Gastroesophageal sphincter (tissue), 4 donors: Measurements from ENCODE around the gene DIAPH2. TPM values are rescaled to one million over a fixed set of nuclear protein-coding genes. Genes with fewer than 3 reads are reported as not detected.

ENCODE experiments used
- ATAC-seq: fragments of 150-250 bp; one replicate; pipeline ENCODE4 v1.9.1; 2016; ENCODE audit warnings: mild to moderate bottlenecking, moderate library complexity
- H3K27ac ChIP-seq, 4 donors: fragments of 200-600 bp; sonication (generic) in 3 of 4; 1 replicate in 3 of 4; 2 replicates in 1 of 4; pipeline ENCODE4 v1.5.1; 2016 to 2019
- H3K27me3 ChIP-seq: fragments of 200-600 bp; sonication (generic); one replicate; pipeline ENCODE4 v1.5.1; 2019
- H3K36me3 ChIP-seq, 2 donors: fragments of 200-600 bp; sonication (generic); one replicate each; pipeline ENCODE4 v1.5.1; 2019; ENCODE audit warnings: control low read depth in 1 of 2
- H3K4me1 ChIP-seq, 3 donors: fragments of 200-600 bp; sonication (generic); 1 replicate in 2 of 3; 2 replicates in 1 of 3; pipeline ENCODE4 v1.5.1; 2016 to 2019; ENCODE audit warnings: control low read depth in 2 of 3
- H3K4me3 ChIP-seq, 2 donors: fragments of 200-600 bp; sonication (generic); one replicate each; pipeline ENCODE4 v1.5.1; 2019; ENCODE audit warnings: mild to moderate bottlenecking in 1 of 2, moderate library complexity in 1 of 2
- H3K9me3 ChIP-seq, 3 donors: fragments of 200-600 bp; sonication (generic); one replicate each; pipeline ENCODE4 v1.5.1; 2017 to 2019; ENCODE audit warnings: control low read depth in 2 of 3
- EP300 ChIP-seq: sonication (generic); formaldehyde crosslinking; IDR thresholded peaks from one replicate; pipeline ENCODE4 v1.6.1; 2017; ENCODE audit warnings: antibody characterized with exemption, mild to moderate bottlenecking
- POLR2A ChIP-seq, 2 donors: fragments of 450-650 bp; IDR thresholded peaks; one replicate each; pipeline ENCODE4 v1.6.1; 2017; ENCODE audit warnings: antibody characterized with exemption in 2 of 2, mild to moderate bottlenecking in 2 of 2, moderate library complexity in 1 of 2
- POLR2AphosphoS5 ChIP-seq: sonication (generic); formaldehyde crosslinking; IDR thresholded peaks from one replicate; pipeline ENCODE4 v1.6.1; 2017; ENCODE audit warnings: antibody characterized with exemption
- WGBS, 2 donors: methylation state at CpG; one replicate each; pipeline ENCODE4 v1.1.5; 2018; ENCODE audit warnings: low coverage in 1 of 2; 5-methylcytosine and 5-hydroxymethylcytosine counted together
- total RNA-seq, 4 donors: library from RNA; depleted of rRNA; stranded (reverse); fragments of >200 nt; gene quantifications; one replicate each; pipeline ENCODE4 v1.1.0, GENCODE V29; 2016
- TF ChIP-seq, protein P1 (sequence below), 4 experiments: fragments of 200-600 bp in 2 of 4; fragments of 450-650 bp in 2 of 4; sonication (generic) in 1 of 4; IDR thresholded peaks; one replicate each; pipeline ENCODE4 v1.5.1; 2017 to 2019; ENCODE audit warnings: antibody characterized with exemption in 4 of 4, mild to moderate bottlenecking in 2 of 4, moderate library complexity in 2 of 4

DIAPH2 gene
- total RNA-seq, 4 donors from 2014 or later, result 46.1 to 93.9 (median 76.5) TPM

DNA sequence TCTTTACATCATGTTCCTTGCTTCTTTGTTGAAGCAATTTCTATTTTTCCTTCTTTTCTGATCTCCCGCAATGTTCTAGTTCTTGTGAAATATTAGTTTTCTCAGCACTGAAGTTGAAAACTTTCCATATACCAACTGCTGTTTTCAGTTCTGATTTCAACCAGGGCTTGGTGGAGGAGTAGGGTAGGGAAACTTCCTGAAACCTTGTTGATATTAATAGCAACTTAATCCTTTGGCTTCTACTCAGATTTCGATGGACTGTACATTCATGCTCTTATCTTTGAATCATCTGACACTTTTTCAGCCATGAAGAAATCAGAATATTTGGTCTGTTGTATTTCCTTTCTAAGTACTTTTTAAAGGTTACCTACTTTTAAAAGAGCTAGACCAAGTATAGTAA lies 514.9 kb downstream of the DIAPH2 start:
- ATAC-seq, result no peak
- H3K27ac ChIP-seq, result no peak overlapping the region
- 75 to 100% methylated on average over 1 to 2 of the region's 2 CpGs for WGBS, 2 donors
- H3K4me3 ChIP-seq, result no peak overlapping the region
- H3K27me3 ChIP-seq, result no peaks in the 10 kb centered on the region
- no peaks in the 10 kb centered on the region for H3K4me1 ChIP-seq
- H3K9me3 ChIP-seq, result no peaks in the 10 kb centered on the region
- TF ChIP-seq POLR2AphosphoS5, result no peak
- TF ChIP-seq, protein P1, sequence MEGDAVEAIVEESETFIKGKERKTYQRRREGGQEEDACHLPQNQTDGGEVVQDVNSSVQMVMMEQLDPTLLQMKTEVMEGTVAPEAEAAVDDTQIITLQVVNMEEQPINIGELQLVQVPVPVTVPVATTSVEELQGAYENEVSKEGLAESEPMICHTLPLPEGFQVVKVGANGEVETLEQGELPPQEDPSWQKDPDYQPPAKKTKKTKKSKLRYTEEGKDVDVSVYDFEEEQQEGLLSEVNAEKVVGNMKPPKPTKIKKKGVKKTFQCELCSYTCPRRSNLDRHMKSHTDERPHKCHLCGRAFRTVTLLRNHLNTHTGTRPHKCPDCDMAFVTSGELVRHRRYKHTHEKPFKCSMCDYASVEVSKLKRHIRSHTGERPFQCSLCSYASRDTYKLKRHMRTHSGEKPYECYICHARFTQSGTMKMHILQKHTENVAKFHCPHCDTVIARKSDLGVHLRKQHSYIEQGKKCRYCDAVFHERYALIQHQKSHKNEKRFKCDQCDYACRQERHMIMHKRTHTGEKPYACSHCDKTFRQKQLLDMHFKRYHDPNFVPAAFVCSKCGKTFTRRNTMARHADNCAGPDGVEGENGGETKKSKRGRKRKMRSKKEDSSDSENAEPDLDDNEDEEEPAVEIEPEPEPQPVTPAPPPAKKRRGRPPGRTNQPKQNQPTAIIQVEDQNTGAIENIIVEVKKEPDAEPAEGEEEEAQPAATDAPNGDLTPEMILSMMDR (IDR thresholded peaks at IDR 0.05), result no peak
- no peak for TF ChIP-seq EP300
- TF ChIP-seq POLR2A (IDR thresholded peaks at IDR 0.05), result no peak
- no peaks in the 10 kb centered on the region for H3K36me3 ChIP-seq

DNA sequence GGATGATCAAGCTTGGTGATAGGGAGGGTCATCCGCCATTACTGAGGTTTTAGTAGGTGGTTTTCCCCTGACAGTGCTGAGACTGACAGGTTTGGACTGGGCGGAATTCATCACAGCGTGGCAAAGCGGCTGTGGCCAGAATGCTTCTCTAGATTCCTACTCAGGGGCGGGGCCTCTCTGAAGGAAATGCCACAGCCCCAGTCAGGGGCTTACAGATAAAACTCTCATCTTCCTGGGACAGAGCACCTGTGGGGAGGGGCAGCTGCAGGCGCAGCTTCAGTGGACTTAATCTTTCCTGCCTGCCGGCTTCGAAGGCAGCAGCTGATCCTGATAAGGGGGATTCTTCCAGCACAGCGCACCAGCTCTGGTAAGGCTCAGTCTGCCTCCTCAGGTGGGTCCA lies 515.8 kb downstream of the DIAPH2 start:
- H3K9me3 ChIP-seq, result no peaks in the 10 kb centered on the region
- no peak for ATAC-seq
- H3K27me3 ChIP-seq, result no peaks in the 10 kb centered on the region
- TF ChIP-seq POLR2A (IDR thresholded peaks at IDR 0.05) (no peak), EP300 (no peak), POLR2AphosphoS5 (no peak)
- TF ChIP-seq, protein P1 (IDR thresholded peaks at IDR 0.05), result no peak
- no peak overlapping the region for H3K4me3 ChIP-seq
- H3K36me3 ChIP-seq, result no peaks in the 10 kb centered on the region
- H3K27ac ChIP-seq, result no peak overlapping the region
- WGBS, 2 donors, result 73% methylated on average over 3 of the region's 9 CpGs; no CpG with 5 or more reads in 1 of the 2 donors
- no peaks in the 10 kb centered on the region for H3K4me1 ChIP-seq

DNA sequence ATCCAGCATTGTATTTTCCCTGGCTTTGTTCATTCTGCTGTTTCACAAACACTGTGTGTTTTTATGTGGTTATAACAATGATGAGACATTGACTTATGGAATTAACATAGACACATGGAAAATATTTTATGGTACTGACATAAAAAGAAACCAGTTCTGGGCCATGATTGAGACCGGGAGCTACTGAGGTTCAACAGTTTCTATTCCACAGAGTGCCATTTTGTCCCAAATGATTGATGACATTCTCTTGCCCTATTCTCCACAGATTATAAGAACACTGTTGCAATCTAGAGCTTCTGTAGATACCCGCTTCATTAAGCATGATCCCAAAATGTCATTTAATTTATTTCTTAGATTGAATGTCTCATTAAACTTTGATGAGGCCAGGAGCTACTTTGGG lies 525.9 kb downstream of the DIAPH2 start:
- Histone ChIP-seq H3K36me3 (no peaks in the 10 kb centered on the region), H3K27ac (no peak overlapping the region), H3K4me1 (no peaks in the 10 kb centered on the region), H3K9me3 (no peaks in the 10 kb centered on the region), H3K4me3 (no peak overlapping the region), H3K27me3 (no peaks in the 10 kb centered on the region)
- WGBS, 2 donors, result 71% methylated on average over 1 of the region's 2 CpGs; no CpG with 5 or more reads in 1 of the 2 donors
- ATAC-seq, result no peak
- TF ChIP-seq, protein P1 (IDR thresholded peaks at IDR 0.05), result no peak
- TF ChIP-seq POLR2AphosphoS5 (no peak), POLR2A (IDR thresholded peaks at IDR 0.05) (no peak), EP300 (no peak)

DNA sequence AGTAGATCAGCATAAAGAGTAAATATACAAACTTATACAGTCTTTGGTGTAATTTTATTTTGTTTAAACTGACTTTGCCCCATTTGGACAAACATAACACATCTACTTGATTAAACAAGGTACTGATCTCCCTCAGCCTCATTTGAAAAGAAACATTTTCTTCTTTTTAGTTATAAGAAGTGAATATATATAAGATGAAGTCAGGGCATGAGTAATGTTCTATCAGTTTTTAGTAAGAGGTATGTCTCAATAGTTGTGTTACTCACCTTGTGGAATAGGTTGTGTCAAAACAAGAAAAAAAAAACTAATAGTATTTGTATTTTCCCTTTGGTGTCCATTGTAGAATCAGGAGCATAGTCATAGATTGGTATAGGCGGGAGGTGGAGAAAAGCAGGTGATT lies 526.4 kb downstream of the DIAPH2 start:
- no peaks in the 10 kb centered on the region for H3K4me1 ChIP-seq
- no peak for TF ChIP-seq POLR2AphosphoS5
- TF ChIP-seq EP300, result no peak
- no peak for TF ChIP-seq POLR2A (IDR thresholded peaks at IDR 0.05)
- H3K36me3 ChIP-seq, result no peaks in the 10 kb centered on the region
- no peak overlapping the region for H3K27ac ChIP-seq
- no peak overlapping the region for H3K4me3 ChIP-seq
- WGBS, 2 donors, result 86 to 100% methylated on average over 1 of the region's 1 CpG
- no peaks in the 10 kb centered on the region for H3K9me3 ChIP-seq
- H3K27me3 ChIP-seq, result no peaks in the 10 kb centered on the region
- ATAC-seq, result no peak

DNA sequence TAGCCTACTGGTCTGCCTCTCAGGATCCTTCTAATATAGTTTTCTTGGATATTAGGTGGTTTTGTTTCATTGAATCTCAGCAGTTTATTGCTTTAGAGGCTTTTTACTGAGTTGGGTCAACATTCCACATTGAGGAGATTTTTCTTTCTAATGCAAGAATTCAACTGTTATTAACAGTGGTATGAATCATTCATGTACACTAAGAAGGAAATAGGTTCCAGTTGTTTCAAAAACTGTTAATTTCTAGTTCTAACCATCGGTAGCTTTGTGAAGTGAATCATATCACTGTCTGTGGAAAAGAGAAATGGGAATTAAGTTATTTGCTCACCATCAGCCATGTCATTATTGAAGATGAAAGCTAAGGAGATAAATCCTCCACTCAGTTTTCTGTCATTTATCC lies 530.5 kb downstream of the DIAPH2 start:
- no peak overlapping the region for H3K27ac ChIP-seq
- 57 to 60% methylated on average over 1 of the region's 1 CpG for WGBS, 2 donors
- no peaks in the 10 kb centered on the region for H3K27me3 ChIP-seq
- TF ChIP-seq POLR2AphosphoS5, result no peak
- TF ChIP-seq, protein P1 (IDR thresholded peaks at IDR 0.05), result no peak
- TF ChIP-seq EP300, result no peak
- TF ChIP-seq POLR2A (IDR thresholded peaks at IDR 0.05), result no peak
- no peak for ATAC-seq
- no peaks in the 10 kb centered on the region for H3K4me1 ChIP-seq
- no peaks in the 10 kb centered on the region for H3K9me3 ChIP-seq
- no peak overlapping the region for H3K4me3 ChIP-seq
- H3K36me3 ChIP-seq, result no peaks in the 10 kb centered on the region
